Neural cell (in vitro differentiated cells): ENCODE results near the gene STAC3. TPM values are rescaled to one million over a fixed set of nuclear protein-coding genes. Genes with fewer than 3 reads are reported as not detected.

ENCODE experiments used
- H2AFZ ChIP-seq: fragments of 200-600, 300-800 bp; sonication (generic), shearing (Covaris generic); 2 replicates; pipeline ENCODE4 v1.6.0; 2014; ENCODE audit warnings: low read depth, mild to moderate bottlenecking, antibody characterized with exemption, low read length, moderate library complexity
- H3F3A ChIP-seq: fragments of 200-600 bp; shearing (Covaris generic); 2 replicates; pipeline ENCODE4 v1.6.1; 2016; ENCODE audit warnings: mild to moderate bottlenecking, moderate library complexity, mixed read lengths, antibody characterized with exemption, low read length; ENCODE audit not compliant: insufficient read depth, poor library complexity, severe bottlenecking
- H3K27ac ChIP-seq: fragments of 200-600, 300-800 bp; sonication (generic), shearing (Covaris generic); 2 replicates; pipeline ENCODE4 v1.5.1; 2014; ENCODE audit warnings: mild to moderate bottlenecking, low read length, moderate library complexity
- H3K27me3 ChIP-seq: fragments of 300-800, 200-600 bp; sonication (generic), shearing (Covaris generic); 2 replicates; pipeline ENCODE4 v1.6.0; 2014; ENCODE audit warnings: mild to moderate bottlenecking, low read depth, low read length, moderate library complexity; ENCODE audit not compliant: insufficient read depth
- H3K36me3 ChIP-seq: fragments of 300-800, 200-600 bp; sonication (generic), shearing (Covaris generic); 2 replicates; pipeline ENCODE4 v1.5.1; 2014; ENCODE audit warnings: mild to moderate bottlenecking, antibody characterized with exemption, low read length, moderate library complexity; ENCODE audit not compliant: insufficient read depth
- H3K4me2 ChIP-seq: fragments of 300-800, 200-600 bp; sonication (generic), shearing (Covaris generic); 2 replicates; pipeline ENCODE4 v1.6.0; 2014; ENCODE audit warnings: mild to moderate bottlenecking, low read length
- H3K4me3 ChIP-seq: fragments of 300-800, 200-600 bp; sonication (generic), shearing (Covaris generic); 2 replicates; pipeline ENCODE4 v1.5.1; 2014; ENCODE audit warnings: mild to moderate bottlenecking, low read length, moderate library complexity
- H3K79me2 ChIP-seq: fragments of 200-600 bp; shearing (Covaris generic); replicated peaks from 2 replicates; pipeline ENCODE4 v1.6.0; 2014; ENCODE audit warnings: mild to moderate bottlenecking, low read length, moderate library complexity; ENCODE audit not compliant: insufficient read depth
- H3K9ac ChIP-seq: fragments of 300-800, 200-600 bp; sonication (generic), shearing (Covaris generic); 2 replicates; pipeline ENCODE4 v1.6.1; 2016; ENCODE audit warnings: mild to moderate bottlenecking, low read length, mixed read lengths
- H3K9me2 ChIP-seq: fragments of 200-600 bp; shearing (Covaris generic); 2 replicates; pipeline ENCODE4 v1.6.1; 2016; ENCODE audit warnings: mild to moderate bottlenecking, low read length, mixed read lengths; ENCODE audit not compliant: insufficient read depth
- H3K9me3 ChIP-seq: fragments of 200-600, 300-800 bp; sonication (generic), shearing (Covaris generic); 2 replicates; pipeline ENCODE4 v1.6.1; 2016; ENCODE audit warnings: mild to moderate bottlenecking, mixed run types, low read length, moderate library complexity, mixed read lengths
- H4K20me1 ChIP-seq: fragments of 200-600 bp; shearing (Covaris generic); 2 replicates; pipeline ENCODE4 v1.6.1; 2016; ENCODE audit warnings: mild to moderate bottlenecking, mixed run types; ENCODE audit not compliant: insufficient read depth
- CTCF ChIP-seq: fragments of 450-650 bp; IDR thresholded peaks from 2 replicates; pipeline ENCODE4 v1.5.1; 2014; ENCODE audit warnings: antibody characterized with exemption, mild to moderate bottlenecking, moderate library complexity; ENCODE audit not compliant: poor library complexity, severe bottlenecking
- EP300 ChIP-seq: fragments of 450-650 bp; conservative IDR thresholded peaks from 2 replicates; pipeline ENCODE4 v1.6.1; 2014; ENCODE audit warnings: antibody characterized with exemption, mild to moderate bottlenecking, moderate library complexity; ENCODE audit not compliant: poor library complexity, severe bottlenecking
- MXI1 ChIP-seq: fragments of 450-650 bp; conservative IDR thresholded peaks from 2 replicates; pipeline ENCODE4 v1.6.1; 2014; ENCODE audit warnings: antibody characterized with exemption, mild to moderate bottlenecking; ENCODE audit not compliant: poor library complexity, severe bottlenecking
- SMC3 ChIP-seq: fragments of 450-650 bp; conservative IDR thresholded peaks from 2 replicates; pipeline ENCODE4 v1.6.1; 2014; ENCODE audit warnings: antibody characterized with exemption, mild to moderate bottlenecking, moderate library complexity; ENCODE audit not compliant: poor library complexity
- polyA plus RNA-seq: library from polyadenylated mRNA; depleted of rRNA; stranded (reverse); fragments of >200 nt; gene quantifications from 2 replicates; pipeline ENCODE4 v1.2.3, GENCODE V29; 2014
- TF ChIP-seq, protein P1 (sequence below): IDR thresholded peaks from 2 replicates; pipeline ENCODE4 v1.6.1; 2012; ENCODE audit warnings: borderline replicate concordance

The STAC3 gene
- polyA plus RNA-seq, 1 donor from 2014 or later = 1.3 TPM

DNA sequence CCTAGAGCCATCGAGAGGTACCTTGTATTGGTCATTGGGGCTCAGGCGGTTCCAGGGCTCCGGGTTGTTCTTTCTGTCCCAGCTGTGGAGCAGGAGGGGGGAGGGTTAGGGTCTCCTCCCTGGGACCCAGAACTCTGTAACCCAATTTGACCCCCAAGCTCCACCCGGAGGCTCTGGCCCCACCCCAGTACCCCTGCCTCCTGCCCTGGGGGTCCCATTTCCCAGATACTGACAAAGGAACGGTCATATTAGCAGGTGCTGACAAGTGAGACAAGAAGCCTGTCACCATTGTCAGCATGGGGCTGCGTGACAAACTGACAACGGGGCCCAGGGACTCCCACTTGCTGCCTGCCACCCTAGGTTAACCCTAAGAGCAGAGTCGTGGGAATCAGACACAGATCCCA, 15.3 kb downstream of the STAC3 start:
- H3F3A ChIP-seq = no peaks in the 10 kb centered on the region
- no peak overlapping the region for H2AFZ ChIP-seq
- TF ChIP-seq SMC3 (no peak), MXI1 (no peak)
- no peak overlapping the region for H3K27ac ChIP-seq
- no peaks in the 10 kb centered on the region for H3K9me3 ChIP-seq
- H3K9ac ChIP-seq = no peak overlapping the region
- no peaks in the 10 kb centered on the region for H3K79me2 ChIP-seq
- H3K9me2 ChIP-seq = no peaks in the 10 kb centered on the region
- H3K4me2 ChIP-seq = no peak overlapping the region
- H3K27me3 ChIP-seq = peaks cover 39% of the 10 kb centered on the region
- H3K36me3 ChIP-seq = no peaks in the 10 kb centered on the region
- H3K4me3 ChIP-seq = peak overlapping the region; percentile 30
- no peaks in the 10 kb centered on the region for H4K20me1 ChIP-seq

- Histone ChIP-seq H3K9ac (no peak overlapping the region), H3F3A (no peaks in the 10 kb centered on the region), H3K9me2 (no peaks in the 10 kb centered on the region), H3K27me3 (peaks cover 39% of the 10 kb centered on the region), H3K4me3 (no peak overlapping the region), H4K20me1 (no peaks in the 10 kb centered on the region), H3K27ac (no peak overlapping the region), H3K36me3 (no peaks in the 10 kb centered on the region), H3K9me3 (no peaks in the 10 kb centered on the region), H3K79me2 (no peaks in the 10 kb centered on the region), H2AFZ (no peak overlapping the region), H3K4me2 (no peak overlapping the region)
- TF ChIP-seq, protein P1, sequence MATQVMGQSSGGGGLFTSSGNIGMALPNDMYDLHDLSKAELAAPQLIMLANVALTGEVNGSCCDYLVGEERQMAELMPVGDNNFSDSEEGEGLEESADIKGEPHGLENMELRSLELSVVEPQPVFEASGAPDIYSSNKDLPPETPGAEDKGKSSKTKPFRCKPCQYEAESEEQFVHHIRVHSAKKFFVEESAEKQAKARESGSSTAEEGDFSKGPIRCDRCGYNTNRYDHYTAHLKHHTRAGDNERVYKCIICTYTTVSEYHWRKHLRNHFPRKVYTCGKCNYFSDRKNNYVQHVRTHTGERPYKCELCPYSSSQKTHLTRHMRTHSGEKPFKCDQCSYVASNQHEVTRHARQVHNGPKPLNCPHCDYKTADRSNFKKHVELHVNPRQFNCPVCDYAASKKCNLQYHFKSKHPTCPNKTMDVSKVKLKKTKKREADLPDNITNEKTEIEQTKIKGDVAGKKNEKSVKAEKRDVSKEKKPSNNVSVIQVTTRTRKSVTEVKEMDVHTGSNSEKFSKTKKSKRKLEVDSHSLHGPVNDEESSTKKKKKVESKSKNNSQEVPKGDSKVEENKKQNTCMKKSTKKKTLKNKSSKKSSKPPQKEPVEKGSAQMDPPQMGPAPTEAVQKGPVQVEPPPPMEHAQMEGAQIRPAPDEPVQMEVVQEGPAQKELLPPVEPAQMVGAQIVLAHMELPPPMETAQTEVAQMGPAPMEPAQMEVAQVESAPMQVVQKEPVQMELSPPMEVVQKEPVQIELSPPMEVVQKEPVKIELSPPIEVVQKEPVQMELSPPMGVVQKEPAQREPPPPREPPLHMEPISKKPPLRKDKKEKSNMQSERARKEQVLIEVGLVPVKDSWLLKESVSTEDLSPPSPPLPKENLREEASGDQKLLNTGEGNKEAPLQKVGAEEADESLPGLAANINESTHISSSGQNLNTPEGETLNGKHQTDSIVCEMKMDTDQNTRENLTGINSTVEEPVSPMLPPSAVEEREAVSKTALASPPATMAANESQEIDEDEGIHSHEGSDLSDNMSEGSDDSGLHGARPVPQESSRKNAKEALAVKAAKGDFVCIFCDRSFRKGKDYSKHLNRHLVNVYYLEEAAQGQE = no peak
These were observed 15.8 kb downstream of the STAC3 start for GRCh38 chr12:57235017-57235727.

- Histone ChIP-seq H3F3A (no peaks in the 10 kb centered on the region), H3K9me2 (no peaks in the 10 kb centered on the region), H3K4me2 (no peak overlapping the region), H4K20me1 (no peaks in the 10 kb centered on the region), H3K9ac (no peak overlapping the region), H3K27me3 (peaks cover 39% of the 10 kb centered on the region), H3K27ac (no peak overlapping the region), H3K79me2 (no peaks in the 10 kb centered on the region), H2AFZ (no peak overlapping the region), H3K9me3 (no peaks in the 10 kb centered on the region), H3K36me3 (no peaks in the 10 kb centered on the region), H3K4me3 (no peak overlapping the region)
- no peak for TF ChIP-seq MXI1
- no peak for TF ChIP-seq EP300
- TF ChIP-seq CTCF = no peak
- TF ChIP-seq SMC3 = no peak
These were observed 16.4 kb downstream of the STAC3 start for GRCh38 chr12:57234571-57235016.
